ENCODE results near the gene LMBR1.

DNA sequence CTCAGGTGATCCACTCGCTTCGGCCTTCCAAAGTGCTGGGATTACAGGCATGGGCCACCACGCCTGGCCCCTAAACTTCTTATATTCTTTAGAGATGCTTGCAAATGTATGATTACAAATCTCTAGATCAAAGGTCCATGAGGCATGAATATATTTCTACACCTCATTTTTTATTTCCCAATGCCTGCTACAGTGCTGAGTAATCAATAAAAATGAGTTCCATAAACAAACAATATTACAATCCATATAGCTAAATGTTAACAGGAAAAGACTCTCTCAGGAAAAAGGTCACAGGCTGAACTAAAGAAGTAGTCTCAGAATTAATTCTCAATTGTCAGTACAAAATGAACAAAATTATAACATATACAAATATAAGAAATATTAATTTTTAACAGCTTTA, 90.8 kb downstream of the LMBR1 start:
- TF ChIP-seq POLR2A (IDR thresholded peaks at IDR 0.05; ENCODE audit: low read depth, low read length) (no peak), POLR2AphosphoS5 (IDR thresholded peaks at IDR 0.05; ENCODE audit: low read depth, low read length) (no peak), SPI1 (IDR thresholded peaks at IDR 0.05; ENCODE audit: low read depth, low read length) (no peak), POU2F2 (IDR thresholded peaks at IDR 0.05; ENCODE audit: low read depth, low read length) (no peak)

All from GM12891 (cell line).